BE2C (cell line): Measurements from ENCODE around the gene ASAP2.

Source experiments
- DNase-seq: peaks from one replicate; pipeline ENCODE4 v3.0.0-alpha.2; 2020
- H3K27me3 ChIP-seq: fragments of 250-450 bp; sonication (Bioruptor Pico); 2 replicates; pipeline ENCODE4 v1.5.1; 2020; ENCODE audit warnings: mild to moderate bottlenecking
- H3K36me3 ChIP-seq: fragments of 250-450 bp; sonication (Bioruptor Pico); 2 replicates; pipeline ENCODE4 v1.5.1; 2020; ENCODE audit warnings: mild to moderate bottlenecking
- H3K4me1 ChIP-seq: fragments of 250-450 bp; sonication (Bioruptor Pico); 2 replicates; pipeline ENCODE4 v1.5.1; 2020
- H3K4me3 ChIP-seq: 2 replicates; pipeline ENCODE4 v1.5.1; 2011; ENCODE audit warnings: low read depth, low read length
- H3K9me3 ChIP-seq: fragments of 250-450 bp; sonication (Bioruptor Pico); 2 replicates; pipeline ENCODE4 v1.5.1; 2020
- TF ChIP-seq, protein P1 (sequence below): IDR thresholded peaks from 2 replicates; pipeline ENCODE4 v1.5.1; 2012; ENCODE audit warnings: mild to moderate bottlenecking, low read depth, low read length

The ASAP2 gene

GRCh38 chr2:9201185-9201891 lies 5.3 kb upstream of the ASAP2 start:
- Histone ChIP-seq H3K9me3 (no peaks in the 10 kb centered on the region), H3K4me1 (peaks cover 6% of the 10 kb centered on the region), H3K27me3 (no peaks in the 10 kb centered on the region), H3K36me3 (no peaks in the 10 kb centered on the region), H3K4me3 (no peak overlapping the region)
- TF ChIP-seq, protein P1, sequence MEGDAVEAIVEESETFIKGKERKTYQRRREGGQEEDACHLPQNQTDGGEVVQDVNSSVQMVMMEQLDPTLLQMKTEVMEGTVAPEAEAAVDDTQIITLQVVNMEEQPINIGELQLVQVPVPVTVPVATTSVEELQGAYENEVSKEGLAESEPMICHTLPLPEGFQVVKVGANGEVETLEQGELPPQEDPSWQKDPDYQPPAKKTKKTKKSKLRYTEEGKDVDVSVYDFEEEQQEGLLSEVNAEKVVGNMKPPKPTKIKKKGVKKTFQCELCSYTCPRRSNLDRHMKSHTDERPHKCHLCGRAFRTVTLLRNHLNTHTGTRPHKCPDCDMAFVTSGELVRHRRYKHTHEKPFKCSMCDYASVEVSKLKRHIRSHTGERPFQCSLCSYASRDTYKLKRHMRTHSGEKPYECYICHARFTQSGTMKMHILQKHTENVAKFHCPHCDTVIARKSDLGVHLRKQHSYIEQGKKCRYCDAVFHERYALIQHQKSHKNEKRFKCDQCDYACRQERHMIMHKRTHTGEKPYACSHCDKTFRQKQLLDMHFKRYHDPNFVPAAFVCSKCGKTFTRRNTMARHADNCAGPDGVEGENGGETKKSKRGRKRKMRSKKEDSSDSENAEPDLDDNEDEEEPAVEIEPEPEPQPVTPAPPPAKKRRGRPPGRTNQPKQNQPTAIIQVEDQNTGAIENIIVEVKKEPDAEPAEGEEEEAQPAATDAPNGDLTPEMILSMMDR = no peak
- DNase-seq = no peak

- no peaks in the 10 kb centered on the region for H3K9me3 ChIP-seq
- H3K4me3 ChIP-seq = no peak overlapping the region
- no peaks in the 10 kb centered on the region; the same call in 1 of the 2 replicates for H3K27me3 ChIP-seq
- no peaks in the 10 kb centered on the region for H3K36me3 ChIP-seq
- H3K4me1 ChIP-seq = peaks cover 6% of the 10 kb centered on the region
- no peak for DNase-seq
- TF ChIP-seq, protein P1 = no peak
Observed at GRCh38 chr2:9203006-9203405, 3.6 kb upstream of the ASAP2 start.

GRCh38 chr2:9203876-9204275 lies 2.7 kb upstream of the ASAP2 start:
- H3K4me3 ChIP-seq = no peak overlapping the region
- H3K36me3 ChIP-seq = no peaks in the 10 kb centered on the region
- DNase-seq = no peak
- TF ChIP-seq, protein P1 = no peak
- H3K27me3 ChIP-seq = no peaks in the 10 kb centered on the region; the same call in 1 of the 2 replicates
- no peaks in the 10 kb centered on the region for H3K9me3 ChIP-seq
- H3K4me1 ChIP-seq = peaks cover 6% of the 10 kb centered on the region

DNA sequence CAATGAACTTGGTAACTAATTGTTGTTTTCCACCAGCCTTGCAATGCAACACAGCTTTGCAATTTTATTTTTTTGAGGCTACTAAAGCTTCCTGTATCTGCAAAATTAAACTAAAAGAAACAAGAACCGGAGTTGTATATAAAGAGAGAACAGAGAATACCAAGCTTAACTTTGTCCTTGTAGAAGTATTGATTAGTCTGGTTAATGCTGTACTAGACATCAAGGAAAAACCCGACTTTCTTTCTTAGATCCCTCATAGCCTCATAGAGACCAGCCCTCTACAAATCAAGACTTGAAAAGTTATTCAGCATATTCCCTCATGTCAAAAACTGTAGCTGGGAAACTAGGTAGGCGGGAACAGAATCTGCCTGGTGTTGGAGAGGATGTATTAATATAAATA lies 1.7 kb upstream of the ASAP2 start:
- no peaks in the 10 kb centered on the region; the same call in 1 of the 2 replicates for H3K27me3 ChIP-seq
- H3K4me1 ChIP-seq = peaks cover 6% of the 10 kb centered on the region
- no peaks in the 10 kb centered on the region for H3K36me3 ChIP-seq
- H3K9me3 ChIP-seq = no peaks in the 10 kb centered on the region
- DNase-seq = no peak
- TF ChIP-seq, protein P1 = no peak
- no peak overlapping the region for H3K4me3 ChIP-seq

DNA sequence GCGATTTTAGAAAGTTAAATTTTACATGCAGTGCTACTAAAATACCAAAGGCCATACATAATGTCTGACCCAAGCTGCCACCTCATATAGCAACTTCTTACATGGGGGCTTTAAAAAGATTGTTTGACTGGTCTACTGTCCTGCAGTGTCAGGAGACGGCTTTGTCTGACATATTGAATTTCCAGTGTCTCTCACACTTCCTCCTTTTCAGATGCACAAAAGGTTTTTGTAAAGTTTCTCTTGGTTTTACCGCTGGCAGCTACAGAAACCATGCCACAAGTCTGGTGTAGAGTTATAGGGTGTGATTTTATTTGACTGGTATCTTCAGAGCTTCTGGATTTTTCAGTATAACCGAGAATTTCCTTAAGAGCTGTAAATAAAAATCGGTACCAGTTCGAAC lies 1.1 kb upstream of the ASAP2 start:
- H3K9me3 ChIP-seq = no peaks in the 10 kb centered on the region
- H3K4me1 ChIP-seq = peaks cover 6% of the 10 kb centered on the region
- peak overlapping the region; percentile 65 for H3K4me3 ChIP-seq
- TF ChIP-seq, protein P1 = no peak
- no peaks in the 10 kb centered on the region; the same call in 1 of the 2 replicates for H3K27me3 ChIP-seq
- no peaks in the 10 kb centered on the region for H3K36me3 ChIP-seq
- DNase-seq = no peak

GRCh38 chr2:9206991-9207640 lies 504 bp downstream of the ASAP2 start:
- peaks cover 6% of the 10 kb centered on the region for H3K4me1 ChIP-seq
- peak; percentile 21 for DNase-seq
- H3K4me3 ChIP-seq = peak overlapping the region; percentile 87
- no peaks in the 10 kb centered on the region for H3K36me3 ChIP-seq
- H3K27me3 ChIP-seq = no peaks in the 10 kb centered on the region; the same call in 1 of the 2 replicates
- H3K9me3 ChIP-seq = no peaks in the 10 kb centered on the region
- TF ChIP-seq, protein P1 = no peak
